ENCODE measurements around the gene KRTAP1-3.
"Not testable (repeated sequence)": the region's sequence is repeated elsewhere in the genome, so short reads cannot be mapped to it uniquely, and the experiment has no call there.

The KRTAP1-3 gene

GRCh38 chr17:41001795-41002194 lies 32.9 kb downstream of the KRTAP1-3 start:
- Histone ChIP-seq H3K79me2 (ENCODE audit: low read length) (no peaks in the 10 kb centered on the region), H3K9me2 (replicated peaks; ENCODE audit: insufficient read depth, low read length) (no peaks in the 10 kb centered on the region; the same call in 1 of the 2 replicates), H3K4me3 (ENCODE audit: low read length) (no peak overlapping the region), H2AFZ (ENCODE audit: low read length) (no peak overlapping the region), H3K9me3 (replicated peaks; ENCODE audit: insufficient read depth, low read length) (no peaks in the 10 kb centered on the region), H3K4me1 (ENCODE audit: low read length) (no peaks in the 10 kb centered on the region), H3K4me2 (ENCODE audit: low read depth, low read length) (no peak overlapping the region), H3K9ac (ENCODE audit: low read length) (no peak overlapping the region), H3K27me3 (replicated peaks; ENCODE audit: insufficient read depth, low read length) (no peaks in the 10 kb centered on the region), H4K20me1 (ENCODE audit: insufficient read depth, low read length) (no peaks in the 10 kb centered on the region), H3K27ac (ENCODE audit: low read length) (no peak overlapping the region), H3K36me3 (replicated peaks; ENCODE audit: insufficient read depth, low read length) (no peaks in the 10 kb centered on the region), H3F3A (ENCODE audit: insufficient read depth, low read length) (no peaks in the 10 kb centered on the region)
- TF ChIP-seq EZH2phosphoT487 (IDR thresholded peaks at IDR 0.05; ENCODE audit: low read length) = no peak
- TF ChIP-seq EZH2 (optimal IDR thresholded peaks at IDR 0.05; ENCODE audit: low read depth, low read length) = no peak
- no peak for TF ChIP-seq CTCF (IDR thresholded peaks at IDR 0.05; ENCODE audit: low read length)
- no peak for DNase-seq

GRCh38 chr17:40999563-40999962 lies 35.1 kb downstream of the KRTAP1-3 start, which contains the start of gene KRTAP3-2:
KRTAP3-2 (minus strand) TSS chr17:40999906; CDS start chr17:40999853, 53 bp downstream.
- not testable (repeated sequence) for H3K9me3 ChIP-seq (replicated peaks; ENCODE audit: insufficient read depth, low read length); H2AFZ ChIP-seq (ENCODE audit: low read length); H4K20me1 ChIP-seq (ENCODE audit: insufficient read depth, low read length); H3K4me2 ChIP-seq (ENCODE audit: low read depth, low read length); DNase-seq; H3K27me3 ChIP-seq (replicated peaks; ENCODE audit: insufficient read depth, low read length); H3K4me3 ChIP-seq (ENCODE audit: low read length); H3K79me2 ChIP-seq (ENCODE audit: low read length); H3K9ac ChIP-seq (ENCODE audit: low read length); H3K36me3 ChIP-seq (replicated peaks; ENCODE audit: insufficient read depth, low read length); H3K27ac ChIP-seq (ENCODE audit: low read length); H3F3A ChIP-seq (ENCODE audit: insufficient read depth, low read length); H3K9me2 ChIP-seq (replicated peaks; ENCODE audit: insufficient read depth, low read length); H3K4me1 ChIP-seq (ENCODE audit: low read length)

- H3K36me3 ChIP-seq (replicated peaks; ENCODE audit: insufficient read depth, low read length) = no peaks in the 10 kb centered on the region
- H3K4me2 ChIP-seq (ENCODE audit: low read depth, low read length) = no peak overlapping the region
- no peaks in the 10 kb centered on the region for H3K79me2 ChIP-seq (ENCODE audit: low read length)
Observed at GRCh38 chr17:40997361-40997760, 37.3 kb downstream of the KRTAP1-3 start.

More at GRCh38 chr17:40997361-40997760, 37.3 kb downstream of the KRTAP1-3 start:
- H3K4me1 ChIP-seq (ENCODE audit: low read length) = no peaks in the 10 kb centered on the region
- H2AFZ ChIP-seq (ENCODE audit: low read length) = no peak overlapping the region
- H3K9me3 ChIP-seq (replicated peaks; ENCODE audit: insufficient read depth, low read length) = no peaks in the 10 kb centered on the region
- no peaks in the 10 kb centered on the region for H3F3A ChIP-seq (ENCODE audit: insufficient read depth, low read length)
- no peaks in the 10 kb centered on the region for H3K9me2 ChIP-seq (replicated peaks; ENCODE audit: insufficient read depth, low read length)
- no peak overlapping the region for H3K4me3 ChIP-seq (ENCODE audit: low read length)
- H3K27ac ChIP-seq (ENCODE audit: low read length) = no peak overlapping the region
- no peaks in the 10 kb centered on the region for H4K20me1 ChIP-seq (ENCODE audit: insufficient read depth, low read length)
- DNase-seq = no peak
- no peak for TF ChIP-seq EZH2phosphoT487 (IDR thresholded peaks at IDR 0.05; ENCODE audit: low read length)
- no peak for TF ChIP-seq EZH2 (optimal IDR thresholded peaks at IDR 0.05; ENCODE audit: low read depth, low read length)
- no peak for TF ChIP-seq CTCF (IDR thresholded peaks at IDR 0.05; ENCODE audit: low read length)
- no peak overlapping the region for H3K9ac ChIP-seq (ENCODE audit: low read length)
- no peaks in the 10 kb centered on the region for H3K27me3 ChIP-seq (replicated peaks; ENCODE audit: insufficient read depth, low read length)

All from MM.1S (cell line).